ENCODE data around the gene TDP2.
"Not testable (repeated sequence)": the region's sequence is repeated elsewhere in the genome, so short reads cannot be mapped to it uniquely, and the experiment has no call there.

Gene TDP2

GRCh38 chr6:24699521-24700359 is 33.0 kb upstream of the TDP2 start:
- Histone ChIP-seq H3K4me1 (ENCODE audit: control extremely low read depth in 1 of 4, control insufficient read depth in 4 of 4, insufficient read depth in 4 of 4, low read length in 3 of 4) (no peaks in the 10 kb centered on the region), H3K36me3 (ENCODE audit: control insufficient read depth in 4 of 4, insufficient read depth in 4 of 4, low read length in 3 of 4) (peaks cover 12 to 47% (median 24%) of the 10 kb centered on the region in 4 experiments), H3K27ac (ENCODE audit: insufficient read depth in 1 of 2, low read depth in 1 of 2, low read length in 2 of 2, poor library complexity in 1 of 2, severe bottlenecking in 2 of 2) (no peak overlapping the region), H3K4me3 (ENCODE audit: control insufficient read depth in 1 of 7, extremely low read depth in 1 of 7, insufficient read depth in 4 of 7, low read depth in 2 of 7, low read length in 6 of 7) (no peak overlapping the region), H3K27me3 (replicated peaks in 2 of 5; ENCODE audit: control insufficient read depth in 4 of 5, insufficient read depth in 5 of 5, low read length in 4 of 5) (no peaks in the 10 kb centered on the region), H3K9me3 (ENCODE audit: control extremely low read depth in 1 of 5, control insufficient read depth in 4 of 5, insufficient read depth in 2 of 5, low read depth in 1 of 5, low read length in 4 of 5) (no peaks in the 10 kb centered on the region)
- CTCF ChIA-PET: interaction anchor here (12.3 kb wide), 1 partner anchor 118 kb away, joined by 150 read pairs; no protein-coding TSS in a partner anchor
- POLR2A ChIA-PET: no interaction called here
- no peak for DNase-seq
- WGBS (ENCODE audit: insufficient coverage): no CpG with 5 or more reads among the region's 3 CpGs

GRCh38 chr6:24696097-24696496 is 29.4 kb upstream of the TDP2 start:
- no CpG with 5 or more reads among the region's 2 CpGs for WGBS (ENCODE audit: insufficient coverage)
- Histone ChIP-seq H3K27ac (ENCODE audit: insufficient read depth in 1 of 2, low read depth in 1 of 2, low read length in 2 of 2, poor library complexity in 1 of 2, severe bottlenecking in 2 of 2) (no peak overlapping the region), H3K27me3 (replicated peaks in 2 of 5; ENCODE audit: control insufficient read depth in 4 of 5, insufficient read depth in 5 of 5, low read length in 4 of 5) (no peaks in the 10 kb centered on the region), H3K36me3 (ENCODE audit: control insufficient read depth in 4 of 4, insufficient read depth in 4 of 4, low read length in 3 of 4) (peaks cover 0 to 13% (median 1%) of the 10 kb centered on the region in 4 experiments), H3K9me3 (ENCODE audit: control extremely low read depth in 1 of 5, control insufficient read depth in 4 of 5, insufficient read depth in 2 of 5, low read depth in 1 of 5, low read length in 4 of 5) (no peaks in the 10 kb centered on the region), H3K4me1 (ENCODE audit: control extremely low read depth in 1 of 4, control insufficient read depth in 4 of 4, insufficient read depth in 4 of 4, low read length in 3 of 4) (no peaks in the 10 kb centered on the region), H3K4me3 (ENCODE audit: control insufficient read depth in 1 of 7, extremely low read depth in 1 of 7, insufficient read depth in 4 of 7, low read depth in 2 of 7, low read length in 6 of 7) (no peak overlapping the region)
- no peak for DNase-seq
- ChIA-PET CTCF (interaction anchor here (1.0 to 12.3 kb wide), 3 partner anchors 50 to 175 kb away, joined by 3 to 150 read pairs (median 4); partner anchors contain the start of gene KIAA0319), POLR2A (no interaction called here)

- H3K4me1 ChIP-seq (ENCODE audit: control extremely low read depth in 1 of 4, control insufficient read depth in 4 of 4, insufficient read depth in 4 of 4, low read length in 3 of 4); H3K9me3 ChIP-seq (ENCODE audit: control extremely low read depth in 1 of 5, control insufficient read depth in 4 of 5, insufficient read depth in 2 of 5, low read depth in 1 of 5, low read length in 4 of 5); POLR2A ChIA-PET; H3K27ac ChIP-seq (ENCODE audit: insufficient read depth in 1 of 2, low read depth in 1 of 2, low read length in 2 of 2, poor library complexity in 1 of 2, severe bottlenecking in 2 of 2); H3K4me3 ChIP-seq (ENCODE audit: control insufficient read depth in 1 of 7, extremely low read depth in 1 of 7, insufficient read depth in 4 of 7, low read depth in 2 of 7, low read length in 6 of 7); H3K27me3 ChIP-seq (replicated peaks in 2 of 5; ENCODE audit: control insufficient read depth in 4 of 5, insufficient read depth in 5 of 5, low read length in 4 of 5): not testable (repeated sequence)
- 9% methylated on average over 4 of the region's 8 CpGs for WGBS (ENCODE audit: insufficient coverage)
- H3K36me3 ChIP-seq (ENCODE audit: control insufficient read depth in 4 of 4, insufficient read depth in 4 of 4, low read length in 3 of 4): peaks cover 0 to 13% (median 1%) of the 10 kb centered on the region in 4 experiments
- CTCF ChIA-PET: interaction anchor here (1.0 to 12.3 kb wide), 8 partner anchors 12 to 262 kb away, joined by 3 to 150 read pairs (median 3); partner anchors contain the start of genes ACOT13 and KIAA0319
- DNase-seq: peak; percentile 46 to 73 (median 72)
Measured at GRCh38 chr6:24695635-24696034, 28.9 kb upstream of the TDP2 start.

- Histone ChIP-seq H3K4me3 (ENCODE audit: control insufficient read depth in 1 of 7, extremely low read depth in 1 of 7, insufficient read depth in 4 of 7, low read depth in 2 of 7, low read length in 6 of 7) (no peak overlapping the region), H3K36me3 (ENCODE audit: control insufficient read depth in 4 of 4, insufficient read depth in 4 of 4, low read length in 3 of 4) (peaks cover 0 to 6% (median 0%) of the 10 kb centered on the region in 4 experiments), H3K27ac (ENCODE audit: insufficient read depth in 1 of 2, low read depth in 1 of 2, low read length in 2 of 2, poor library complexity in 1 of 2, severe bottlenecking in 2 of 2) (no peak overlapping the region), H3K27me3 (replicated peaks in 2 of 5; ENCODE audit: control insufficient read depth in 4 of 5, insufficient read depth in 5 of 5, low read length in 4 of 5) (no peaks in the 10 kb centered on the region), H3K9me3 (ENCODE audit: control extremely low read depth in 1 of 5, control insufficient read depth in 4 of 5, insufficient read depth in 2 of 5, low read depth in 1 of 5, low read length in 4 of 5) (no peaks in the 10 kb centered on the region), H3K4me1 (ENCODE audit: control extremely low read depth in 1 of 4, control insufficient read depth in 4 of 4, insufficient read depth in 4 of 4, low read length in 3 of 4) (no peaks in the 10 kb centered on the region)
- no CpG with 5 or more reads among the region's 1 CpG for WGBS (ENCODE audit: insufficient coverage)
- CTCF ChIA-PET: interaction anchor here (0.8 to 12.3 kb wide), 6 partner anchors 11 to 261 kb away, joined by 3 to 150 read pairs (median 3); partner anchors contain the start of genes ACOT13 and ALDH5A1
- no peak for DNase-seq
- POLR2A ChIA-PET: no interaction called here
Measured at GRCh38 chr6:24694198-24694597, 27.5 kb upstream of the TDP2 start.

GRCh38 chr6:24692848-24693592 is 26.3 kb upstream of the TDP2 start:
- 83% methylated on average over 1 of the region's 2 CpGs for WGBS (ENCODE audit: insufficient coverage)
- no peaks in the 10 kb centered on the region for H3K4me1 ChIP-seq (ENCODE audit: control extremely low read depth in 1 of 4, control insufficient read depth in 4 of 4, insufficient read depth in 4 of 4, low read length in 3 of 4)
- H3K9me3 ChIP-seq (ENCODE audit: control extremely low read depth in 1 of 5, control insufficient read depth in 4 of 5, insufficient read depth in 2 of 5, low read depth in 1 of 5, low read length in 4 of 5): no peaks in the 10 kb centered on the region
- H3K4me3 ChIP-seq (ENCODE audit: control insufficient read depth in 1 of 7, extremely low read depth in 1 of 7, insufficient read depth in 4 of 7, low read depth in 2 of 7, low read length in 6 of 7): no peak overlapping the region
- peaks cover 0 to under 1% (median 0%) of the 10 kb centered on the region in 4 experiments for H3K36me3 ChIP-seq (ENCODE audit: control insufficient read depth in 4 of 4, insufficient read depth in 4 of 4, low read length in 3 of 4)
- ChIA-PET CTCF (interaction anchor here (1.5 to 12.3 kb wide), 3 partner anchors 10 to 117 kb away, joined by 3 to 150 read pairs (median 4); no protein-coding TSS in a partner anchor), POLR2A (no interaction called here)
- DNase-seq: no peak
- H3K27ac ChIP-seq (ENCODE audit: insufficient read depth in 1 of 2, low read depth in 1 of 2, low read length in 2 of 2, poor library complexity in 1 of 2, severe bottlenecking in 2 of 2): no peak overlapping the region
- no peaks in the 10 kb centered on the region for H3K27me3 ChIP-seq (replicated peaks in 2 of 5; ENCODE audit: control insufficient read depth in 4 of 5, insufficient read depth in 5 of 5, low read length in 4 of 5)

- CTCF ChIA-PET: interaction anchor here (1.5 to 12.3 kb wide), 3 partner anchors 9 to 117 kb away, joined by 3 to 150 read pairs (median 4); no protein-coding TSS in a partner anchor
- no peak overlapping the region for H3K27ac ChIP-seq (ENCODE audit: insufficient read depth in 1 of 2, low read depth in 1 of 2, low read length in 2 of 2, poor library complexity in 1 of 2, severe bottlenecking in 2 of 2)
- no peaks in the 10 kb centered on the region for H3K4me1 ChIP-seq (ENCODE audit: control extremely low read depth in 1 of 4, control insufficient read depth in 4 of 4, insufficient read depth in 4 of 4, low read length in 3 of 4)
- no peaks in the 10 kb centered on the region for H3K27me3 ChIP-seq (replicated peaks in 2 of 5; ENCODE audit: control insufficient read depth in 4 of 5, insufficient read depth in 5 of 5, low read length in 4 of 5)
- no peaks in the 10 kb centered on the region for H3K9me3 ChIP-seq (ENCODE audit: control extremely low read depth in 1 of 5, control insufficient read depth in 4 of 5, insufficient read depth in 2 of 5, low read depth in 1 of 5, low read length in 4 of 5)
- POLR2A ChIA-PET: no interaction called here
- no peak overlapping the region for H3K4me3 ChIP-seq (ENCODE audit: control insufficient read depth in 1 of 7, extremely low read depth in 1 of 7, insufficient read depth in 4 of 7, low read depth in 2 of 7, low read length in 6 of 7)
- WGBS (ENCODE audit: insufficient coverage): 100% methylated on average over 3 of the region's 3 CpGs
- no peaks in the 10 kb centered on the region for H3K36me3 ChIP-seq (ENCODE audit: control insufficient read depth in 4 of 4, insufficient read depth in 4 of 4, low read length in 3 of 4)
- DNase-seq: no peak
Measured at GRCh38 chr6:24692415-24692814, 25.7 kb upstream of the TDP2 start.

Measured in common myeloid progenitor, CD34-positive (primary cell).